ENCODE measurements around the gene ACER3.
A peak's percentile ranks its signal among the peaks of the same experiment; 100 is the strongest.
"Not testable (repeated sequence)": the region's sequence is repeated elsewhere in the genome, so short reads cannot be mapped to it uniquely, and the experiment has no call there.

ACER3 gene

GRCh38 chr11:76872959-76873827 is 12.5 kb downstream of the ACER3 start:
- no peak for DNase-seq (ENCODE audit: low read depth, low spot score)

GRCh38 chr11:76878014-76878413 is 17.3 kb downstream of the ACER3 start:
- DNase-seq (ENCODE audit: low read depth, low spot score): no peak

- DNase-seq (ENCODE audit: low read depth, low spot score): no peak
These were observed 19.6 kb downstream of the ACER3 start for GRCh38 chr11:76880314-76880713.

DNA sequence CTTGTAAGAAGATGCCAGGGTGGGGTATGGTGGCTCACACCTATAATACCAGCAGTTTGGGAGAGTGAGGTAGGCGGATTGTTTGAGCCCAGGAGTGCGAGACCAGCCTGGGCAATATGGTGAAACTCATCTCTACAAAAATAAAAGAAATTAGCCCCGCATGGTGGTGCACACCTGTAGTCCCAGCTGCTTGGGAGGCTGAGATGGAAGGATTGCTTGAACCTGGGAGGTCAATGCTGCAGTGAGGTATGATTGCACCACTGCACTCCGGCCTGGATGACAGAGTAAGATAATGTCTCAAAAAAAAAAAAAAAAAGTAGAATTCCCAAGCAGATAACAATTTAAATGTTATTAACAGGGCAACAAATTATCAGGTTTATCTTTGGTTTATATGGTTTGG is 20.2 kb downstream of the ACER3 start:
- no peak for DNase-seq (ENCODE audit: low read depth, low spot score)

DNA sequence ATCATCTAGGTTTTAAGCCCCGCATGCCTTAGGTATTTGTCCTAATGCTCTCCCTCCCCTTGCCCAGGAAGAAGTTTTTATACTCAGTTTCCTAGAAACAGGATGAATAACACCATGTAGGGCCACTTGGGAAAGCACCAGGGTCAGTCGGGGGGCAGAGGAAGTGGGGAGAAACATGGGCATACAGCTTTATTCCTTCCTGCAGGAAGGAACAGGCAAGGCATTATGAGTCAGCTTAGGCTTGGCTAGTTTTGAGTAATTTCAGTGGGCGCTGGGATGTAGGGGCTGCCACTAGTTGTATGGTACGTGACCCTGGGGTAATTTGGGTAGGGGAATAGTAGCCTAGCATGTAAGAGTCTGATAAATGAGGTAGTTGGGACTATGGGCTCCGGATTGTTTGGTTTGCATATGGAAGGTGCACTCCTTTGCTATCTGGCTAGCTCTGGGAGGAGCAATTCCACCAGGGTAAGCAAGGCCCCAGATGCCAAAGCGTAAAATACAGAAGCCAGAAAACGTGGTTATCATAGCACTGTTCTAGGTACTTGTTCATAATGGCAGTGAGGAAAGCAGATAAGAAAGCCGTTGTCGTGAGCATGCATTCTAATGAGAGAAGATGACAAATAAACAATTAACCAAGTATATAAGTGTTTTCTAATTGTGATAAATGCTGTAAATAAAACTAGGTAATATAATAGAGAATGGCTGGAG is 24.8 kb downstream of the ACER3 start:
- peak; percentile 22 for DNase-seq (ENCODE audit: low read depth, low spot score)

- DNase-seq (ENCODE audit: low read depth, low spot score): no peak
These were observed 28.3 kb downstream of the ACER3 start for GRCh38 chr11:76888989-76889388.

GRCh38 chr11:76889411-76889975 is 28.8 kb downstream of the ACER3 start:
- no peak for DNase-seq (ENCODE audit: low read depth, low spot score)

DNA sequence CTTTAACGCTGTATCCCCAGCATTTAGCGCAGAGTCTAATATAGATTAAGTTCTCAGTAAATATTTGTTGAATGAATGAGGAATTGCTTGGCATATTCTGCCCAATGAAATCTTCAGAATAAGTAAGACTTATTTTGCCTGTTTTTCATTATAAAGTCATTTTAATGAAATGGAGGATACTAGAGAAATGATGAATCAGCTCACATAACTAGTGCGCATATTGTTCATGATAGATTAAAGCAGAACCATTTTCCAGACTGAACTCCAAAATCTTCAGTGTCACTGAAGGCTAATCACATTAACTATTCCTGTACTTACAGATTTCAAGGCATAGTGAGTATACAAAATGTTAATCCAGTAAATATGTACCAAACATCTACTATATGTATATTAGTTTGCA is 29.6 kb downstream of the ACER3 start:
- no peak for DNase-seq (ENCODE audit: low read depth, low spot score)

DNA sequence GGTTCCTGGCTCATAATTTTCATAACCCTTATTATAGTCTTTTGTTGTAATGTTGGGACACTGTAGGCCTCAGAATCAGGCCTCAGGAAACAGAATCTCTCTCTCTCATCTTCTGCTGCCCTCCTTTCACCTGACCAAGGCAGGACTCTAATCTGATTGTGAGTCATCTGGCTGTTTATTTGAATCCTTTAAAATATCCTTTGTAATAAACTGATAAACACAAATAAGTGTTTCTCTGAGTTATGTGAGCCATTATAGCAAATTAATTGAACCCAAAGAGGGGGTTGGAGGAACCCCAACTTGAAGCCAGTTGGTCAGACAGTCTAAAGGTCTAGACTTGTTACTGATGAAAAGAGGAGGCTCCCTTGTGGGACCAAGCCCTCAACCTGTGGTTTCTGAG is 30.6 kb downstream of the ACER3 start:
- no peak for DNase-seq (ENCODE audit: low read depth, low spot score)

DNA sequence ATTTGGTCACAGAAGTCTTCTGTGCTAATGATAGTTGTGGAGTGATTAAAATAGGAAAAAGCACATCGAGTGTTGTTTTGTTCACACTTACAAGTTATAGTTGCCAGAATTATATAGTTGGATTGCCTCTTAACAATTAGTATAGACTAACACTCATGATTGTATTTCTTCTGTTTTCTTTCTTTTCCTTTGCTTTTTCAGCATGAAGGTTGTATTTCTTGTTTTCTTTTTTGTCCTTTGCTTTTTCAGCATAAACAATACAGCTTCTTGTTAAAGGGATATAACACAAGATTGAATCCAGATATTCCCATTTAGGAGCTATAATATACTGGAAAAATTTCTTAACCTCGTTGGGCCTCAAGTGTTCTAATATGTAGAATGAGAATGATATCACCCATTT is 31.1 kb downstream of the ACER3 start:
- DNase-seq (ENCODE audit: low read depth, low spot score): no peak

GRCh38 chr11:76892306-76892705 is 31.6 kb downstream of the ACER3 start:
- no peak for DNase-seq (ENCODE audit: low read depth, low spot score)

GRCh38 chr11:76897233-76897632 is 36.5 kb downstream of the ACER3 start:
- no peak for DNase-seq (ENCODE audit: low read depth, low spot score)

DNA sequence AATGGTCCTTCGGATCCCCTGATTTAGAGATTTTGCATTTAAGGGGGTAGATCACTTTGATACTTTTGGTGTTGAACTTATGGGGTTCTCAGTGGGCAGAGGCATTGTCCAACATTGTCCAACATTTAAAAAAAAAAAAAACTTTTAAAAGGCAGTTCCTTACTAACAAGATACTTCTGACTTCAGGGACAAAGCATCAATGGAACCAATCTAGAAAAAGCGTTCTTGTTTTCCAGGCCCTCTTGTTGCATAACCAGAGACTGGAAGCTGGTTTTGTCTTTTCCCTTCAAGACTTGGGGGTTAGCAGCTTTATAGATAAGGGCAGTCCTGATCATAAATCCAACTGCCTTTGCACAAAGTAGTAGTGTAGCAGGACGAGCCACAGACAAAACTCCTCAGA is 40.4 kb downstream of the ACER3 start:
- DNase-seq (ENCODE audit: low read depth, low spot score): no peak

- DNase-seq (ENCODE audit: low read depth, low spot score): not testable (repeated sequence)
These were observed 40.9 kb downstream of the ACER3 start for GRCh38 chr11:76901622-76902021.

DNA sequence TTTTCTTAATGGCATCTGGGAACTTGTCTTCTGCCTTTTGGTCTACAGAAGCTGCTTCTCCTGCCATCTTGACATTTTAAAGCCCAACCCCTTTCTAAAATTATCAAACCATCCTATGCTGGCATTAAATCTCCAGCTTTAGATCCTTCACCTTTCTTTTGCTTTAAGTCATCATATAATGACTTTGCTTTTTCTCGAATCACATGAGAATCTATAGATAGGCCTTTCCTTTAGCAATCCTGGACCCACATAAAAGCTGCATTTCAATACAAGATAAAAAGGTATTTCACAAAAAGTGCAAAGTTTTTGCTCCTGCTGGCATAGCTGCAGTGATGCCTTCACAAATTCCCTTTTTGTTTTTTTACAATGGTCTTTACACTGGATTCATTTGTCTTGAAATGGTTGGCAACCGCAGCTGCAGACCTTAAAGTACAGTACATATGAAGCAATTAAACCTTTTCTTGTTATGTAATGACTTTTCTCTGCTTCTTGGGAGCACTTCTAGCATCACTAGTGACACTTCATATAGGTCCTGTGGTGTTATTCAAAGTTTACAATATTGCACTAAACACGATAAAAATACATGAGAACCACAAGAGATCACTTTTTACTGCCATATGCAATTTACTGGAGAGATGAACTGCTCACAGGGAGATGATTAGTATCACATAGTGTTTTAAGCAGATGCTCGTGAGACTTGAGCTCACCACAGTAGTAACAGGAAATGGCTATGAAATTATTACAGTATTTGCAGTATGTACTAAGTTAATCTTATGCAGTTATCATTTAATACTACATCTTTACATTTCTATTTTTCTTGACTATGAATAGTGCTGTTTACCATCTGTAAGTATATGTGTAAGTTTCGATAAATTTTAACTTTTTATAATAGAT is 41.6 kb downstream of the ACER3 start:
- DNase-seq (ENCODE audit: low read depth, low spot score): no peak

GRCh38 chr11:76903325-76903724 is 42.6 kb downstream of the ACER3 start:
- no peak for DNase-seq (ENCODE audit: low read depth, low spot score)

DNA sequence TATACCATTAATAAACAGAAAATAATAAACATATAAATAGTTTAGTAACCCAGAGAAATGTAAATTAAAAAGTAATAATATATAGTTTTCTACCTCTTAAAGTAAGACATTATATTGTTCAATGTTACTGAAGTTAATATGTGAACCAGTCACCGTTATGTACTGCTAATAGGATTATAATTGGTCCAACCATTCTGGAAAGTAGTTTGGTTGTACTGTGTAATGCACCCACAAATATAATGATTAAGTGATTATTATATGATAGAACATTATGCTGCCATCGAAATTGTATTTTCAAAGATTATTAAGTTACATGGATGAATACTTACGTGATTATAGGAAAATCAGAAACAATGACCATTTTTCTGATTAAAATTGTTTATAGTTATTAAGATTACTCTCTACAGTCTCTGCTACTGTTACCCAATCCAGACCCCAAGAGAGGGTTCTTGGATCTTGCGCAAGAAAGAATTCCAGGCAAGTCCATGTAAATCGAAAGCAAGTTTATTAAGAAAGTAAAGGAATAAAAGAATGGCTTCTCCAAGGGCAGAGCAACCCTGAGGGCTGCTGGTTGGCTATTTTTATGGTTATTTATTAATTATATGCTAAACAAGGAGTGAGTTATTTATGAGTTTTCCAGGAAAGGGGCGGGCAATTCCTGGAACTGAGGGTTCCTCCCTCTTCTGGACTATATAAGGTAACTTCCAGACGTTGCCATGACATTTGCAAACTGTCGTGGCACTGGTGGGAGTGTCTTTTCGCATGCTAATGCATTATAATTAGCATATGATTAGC is 50.1 kb downstream of the ACER3 start:
- no peak for DNase-seq (ENCODE audit: low read depth, low spot score)

GRCh38 chr11:76911415-76911808 is 50.7 kb downstream of the ACER3 start:
- no peak for DNase-seq (ENCODE audit: low read depth, low spot score)

DNA sequence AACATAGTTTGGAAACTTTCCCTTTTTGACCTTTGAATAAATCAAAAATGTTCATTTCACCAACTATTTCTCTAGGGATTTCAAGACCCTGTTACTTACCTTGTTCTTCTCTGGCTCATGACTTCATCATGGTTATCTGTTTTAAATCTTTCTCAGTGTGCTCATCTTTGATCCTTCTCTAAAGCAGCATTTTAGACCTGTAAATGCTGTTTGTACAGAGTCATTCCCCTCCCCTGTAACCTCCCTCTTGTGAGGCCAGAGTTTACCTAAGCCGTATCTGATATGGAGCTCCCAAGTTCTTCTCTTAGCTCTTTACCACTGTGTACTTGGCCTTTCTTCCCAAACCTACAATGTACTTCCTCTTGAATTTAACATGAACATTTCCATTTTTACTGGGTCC is 56.0 kb downstream of the ACER3 start:
- DNase-seq (ENCODE audit: low read depth, low spot score): no peak

GRCh38 chr11:76918941-76919386 is 58.2 kb downstream of the ACER3 start:
- peak; percentile 8 for DNase-seq (ENCODE audit: low read depth, low spot score)

GRCh38 chr11:76919467-76919866 is 58.7 kb downstream of the ACER3 start:
- DNase-seq (ENCODE audit: low read depth, low spot score): no peak
